ENCODE data around the gene ISG20.

ISG20 gene

DNA sequence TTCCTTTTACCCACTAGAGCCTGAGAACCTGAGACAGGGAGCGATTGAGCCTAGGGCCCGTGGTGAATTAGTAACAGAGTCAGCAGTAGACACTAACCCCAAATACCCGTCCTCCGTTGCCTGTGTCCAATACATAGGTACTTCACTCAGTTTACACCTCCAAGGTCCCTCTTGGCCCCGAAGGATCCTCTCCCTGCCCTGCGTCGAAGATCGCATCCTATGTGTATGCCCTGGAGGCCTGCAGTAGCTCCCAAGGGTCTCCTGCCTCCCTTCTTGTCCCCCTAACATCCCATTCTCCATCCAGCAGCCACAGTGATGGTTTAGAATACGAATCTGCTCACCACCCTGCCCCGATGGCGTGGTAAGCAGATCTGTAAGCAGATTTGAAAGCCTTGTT is 67.0 kb downstream of the ISG20 start:
- Histone ChIP-seq H3K9me3 (ENCODE audit: control insufficient read depth, low read length) (no peaks in the 10 kb centered on the region), H3K4me3 (ENCODE audit: low read length) (no peak overlapping the region), H3K36me3 (ENCODE audit: control insufficient read depth, insufficient read depth, low read length) (no peaks in the 10 kb centered on the region), H3K27me3 (ENCODE audit: control insufficient read depth, insufficient read depth, low read length) (peaks cover 14% of the 10 kb centered on the region), H3K9ac (ENCODE audit: low read length) (peak overlapping the region; percentile 31), H3K4me1 (ENCODE audit: control insufficient read depth, insufficient read depth, low read length) (peaks cover 6% of the 10 kb centered on the region)
